IMR-90 (cell line): ENCODE data around the gene HOXA3. TPM values are rescaled to one million over a fixed set of nuclear protein-coding genes. Genes with fewer than 3 reads are reported as not detected.

Experiments
- ATAC-seq: fragments of 200-7000 bp; cut with Tn5 transposase; 2 replicates; pipeline ENCODE4 v1.9.1; 2020; ENCODE audit warnings: low read depth, mild to moderate bottlenecking, moderate library complexity
- BruUV-seq: library from RNA; stranded (reverse); fragments of 400-500 nt; replicated peaks from 2 replicates; lab custom pipeline; 2021; lab: Mats Ljungman, UMichigan
- CTCF ChIA-PET: fragments of 300-600 bp; formaldehyde crosslinking; extraction: SDS; loops from one replicate; lab custom pipeline; 2021; ENCODE audit warnings: antibody characterized with exemption; lab: Yijun Ruan, JAX
- POLR2A ChIA-PET: fragments of 300-600 bp; sonication (Branson Sonifier 250); formaldehyde crosslinking; loops from one replicate; lab custom pipeline; 2022; ENCODE audit warnings: antibody characterized with exemption; ENCODE audit not compliant: unreplicated experiment; lab: Charles Lee
- DNase-seq: peaks from one replicate; pipeline ENCODE4 v3.0.0; 2013
- H2AFZ ChIP-seq: replicated peaks from 2 replicates; pipeline ENCODE3; 2013; ENCODE audit warnings: low read length, mild to moderate bottlenecking; ENCODE audit not compliant: poor library complexity
- H2AK5ac ChIP-seq: 2 replicates; pipeline ENCODE4 v1.6.1; 2013; ENCODE audit warnings: low read depth, low read length, inconsistent platforms
- H2AK9ac ChIP-seq: replicated peaks from 2 replicates; pipeline ENCODE3; 2013; ENCODE audit warnings: mild to moderate bottlenecking, low read depth, low read length, moderate library complexity; ENCODE audit not compliant: poor library complexity
- H2BK120ac ChIP-seq: 2 replicates; pipeline ENCODE4 v1.6.1; 2013; ENCODE audit warnings: low read depth, low read length, inconsistent platforms
- H2BK15ac ChIP-seq: 3 replicates; pipeline ENCODE4 v1.6.1; 2013; ENCODE audit warnings: low read depth, low read length, inconsistent platforms
- H2BK20ac ChIP-seq: 2 replicates; pipeline ENCODE4 v1.6.1; 2013; ENCODE audit warnings: low read depth, mild to moderate bottlenecking, inconsistent platforms, low read length, moderate library complexity
- H2BK5ac ChIP-seq: 2 replicates; pipeline ENCODE4 v1.6.1; 2013; ENCODE audit warnings: mild to moderate bottlenecking, low read depth, low read length, inconsistent platforms; ENCODE audit not compliant: poor library complexity, severe bottlenecking
- H3K14ac ChIP-seq: replicated peaks from 2 replicates; pipeline ENCODE4 v1.6.1; 2013; ENCODE audit warnings: low read depth, low read length, inconsistent platforms
- H3K18ac ChIP-seq: 2 replicates; pipeline ENCODE4 v1.6.1; 2013; ENCODE audit warnings: low read depth, low read length, control low read depth
- H3K23ac ChIP-seq: 2 replicates; pipeline ENCODE4 v1.6.1; 2013; ENCODE audit warnings: low read depth, low read length, inconsistent platforms
- H3K27ac ChIP-seq: 2 replicates; pipeline ENCODE4 v1.5.1; 2013; ENCODE audit warnings: mild to moderate bottlenecking, control low read depth, low read length; ENCODE audit not compliant: insufficient read depth
- H3K27me3 ChIP-seq: 2 replicates; pipeline ENCODE4 v1.6.1; 2013; ENCODE audit warnings: low read length; ENCODE audit not compliant: control insufficient read depth, insufficient read depth
- H3K36me3 ChIP-seq: 2 replicates; pipeline ENCODE4 v1.6.1; 2013; ENCODE audit warnings: low read length, mixed read lengths; ENCODE audit not compliant: control insufficient read depth, insufficient read depth
- H3K4ac ChIP-seq: 2 replicates; pipeline ENCODE4 v1.6.1; 2013; ENCODE audit warnings: low read depth, low read length, inconsistent platforms
- H3K4me1 ChIP-seq: 2 replicates; pipeline ENCODE4 v1.6.1; 2013; ENCODE audit warnings: low read length, mixed read lengths; ENCODE audit not compliant: control insufficient read depth, insufficient read depth
- H3K4me2 ChIP-seq: 2 replicates; pipeline ENCODE4 v1.6.1; 2013; ENCODE audit warnings: low read depth, mild to moderate bottlenecking, control low read depth, low read length, moderate library complexity
- H3K4me3 ChIP-seq: 2 replicates; pipeline ENCODE4 v1.5.1; 2013; ENCODE audit warnings: low read depth, mild to moderate bottlenecking, control low read depth, low read length, moderate library complexity; ENCODE audit not compliant: insufficient read depth
- H3K56ac ChIP-seq: 2 replicates; pipeline ENCODE4 v1.6.1; 2013; ENCODE audit warnings: low read length, inconsistent platforms; ENCODE audit not compliant: insufficient read depth; ENCODE audit errors: extremely low read depth
- H3K79me1 ChIP-seq, 2 experiments: 2 replicates each; pipeline ENCODE4 v1.6.1; 2013; ENCODE audit warnings: low read length in 2 of 2, inconsistent platforms in 1 of 2, low read depth in 1 of 2
- H3K9ac ChIP-seq: 2 replicates; pipeline ENCODE4 v1.6.1; 2013; ENCODE audit warnings: low read depth, low read length, control low read depth
- H3K9me1 ChIP-seq: 2 replicates; pipeline ENCODE4 v1.6.1; 2013; ENCODE audit warnings: low read length, inconsistent platforms; ENCODE audit not compliant: insufficient read depth
- H3K9me3 ChIP-seq: 2 replicates; pipeline ENCODE4 v1.6.1; 2013; ENCODE audit warnings: low read length; ENCODE audit not compliant: control insufficient read depth, insufficient read depth
- H4K20me1 ChIP-seq: 2 replicates; pipeline ENCODE4 v1.6.1; 2013; ENCODE audit warnings: low read length, inconsistent platforms; ENCODE audit not compliant: insufficient read depth
- H4K5ac ChIP-seq: 2 replicates; pipeline ENCODE4 v1.6.1; 2013; ENCODE audit warnings: mild to moderate bottlenecking, low read depth, low read length, control low read depth
- H4K8ac ChIP-seq, 2 experiments: 2 replicates each; pipeline ENCODE4 v1.6.1; 2013; ENCODE audit warnings: low read depth in 2 of 2, low read length in 2 of 2, control low read depth in 1 of 2, inconsistent platforms in 1 of 2
- H4K91ac ChIP-seq: 2 replicates; pipeline ENCODE4 v1.6.1; 2013; ENCODE audit warnings: low read depth, low read length, inconsistent platforms; ENCODE audit not compliant: insufficient read depth
- BHLHE40 ChIP-seq: fragments of 150-350 bp; IDR thresholded peaks from 2 replicates; pipeline ENCODE4 v1.6.1; 2016; ENCODE audit warnings: mild to moderate bottlenecking, low read depth, low read length
- CEBPB ChIP-seq: IDR thresholded peaks from 2 replicates; pipeline ENCODE4 v1.6.1; 2012; ENCODE audit warnings: low read depth, low read length, improper control_type of control experiment
- CHD1 ChIP-seq: IDR thresholded peaks from 2 replicates; pipeline ENCODE4 v1.6.1; 2012; ENCODE audit warnings: low read depth, low read length, improper control_type of control experiment
- ELK1 ChIP-seq: fragments of 150-350 bp; IDR thresholded peaks from 2 replicates; pipeline ENCODE4 v1.6.1; 2016; ENCODE audit warnings: low read depth, mild to moderate bottlenecking, low read length, moderate library complexity, borderline replicate concordance
- FOS ChIP-seq: fragments of 150-350 bp; IDR thresholded peaks from 2 replicates; pipeline ENCODE4 v1.6.1; 2016; ENCODE audit warnings: low read depth, low read length
- MAFK ChIP-seq: IDR thresholded peaks from 2 replicates; pipeline ENCODE4 v1.6.1; 2012; ENCODE audit warnings: low read depth, low read length, improper control_type of control experiment
- MAZ ChIP-seq: IDR thresholded peaks from 2 replicates; pipeline ENCODE4 v1.6.1; 2012; ENCODE audit warnings: low read depth, mild to moderate bottlenecking, low read length, improper control_type of control experiment, moderate library complexity, borderline replicate concordance
- MXI1 ChIP-seq: IDR thresholded peaks from 2 replicates; pipeline ENCODE4 v1.6.1; 2012; ENCODE audit warnings: low read depth, mild to moderate bottlenecking, low read length, moderate library complexity, borderline replicate concordance
- NFE2L2 ChIP-seq: fragments of 150-350 bp; IDR thresholded peaks from 2 replicates; pipeline ENCODE4 v1.6.1; 2016; ENCODE audit warnings: low read depth, mild to moderate bottlenecking, low read length
- POLR2A ChIP-seq: IDR thresholded peaks from 2 replicates; pipeline ENCODE4 v1.6.1; 2012; ENCODE audit warnings: mild to moderate bottlenecking, low read depth, low read length
- RAD21 ChIP-seq: IDR thresholded peaks from 2 replicates; pipeline ENCODE4 v1.6.1; 2012; ENCODE audit warnings: low read length, improper control_type of control experiment
- RCOR1 ChIP-seq: IDR thresholded peaks from 2 replicates; pipeline ENCODE4 v1.6.1; 2012; ENCODE audit warnings: mild to moderate bottlenecking, low read length, improper control_type of control experiment; ENCODE audit not compliant: insufficient replicate concordance
- RFX5 ChIP-seq: IDR thresholded peaks from 2 replicates; pipeline ENCODE4 v1.8.0; 2012; ENCODE audit warnings: low read depth, mild to moderate bottlenecking, low read length, moderate library complexity
- SMC3 ChIP-seq: fragments of 150-350 bp; IDR thresholded peaks from 2 replicates; pipeline ENCODE4 v1.6.1; 2016; ENCODE audit warnings: low read depth, mild to moderate bottlenecking, antibody characterized with exemption, low read length, moderate library complexity
- USF2 ChIP-seq: fragments of 150-350 bp; IDR thresholded peaks from 2 replicates; pipeline ENCODE4 v1.6.1; 2017; ENCODE audit warnings: mild to moderate bottlenecking, antibody characterized with exemption, low read length, low read depth
- WGBS, 2 experiments: methylation state at CpG; one replicate each; pipeline versions ENCODE4 v1.1.5 to v1.1.7; 2013; ENCODE audit warnings: missing lambda C conversion rate in 2 of 2; ENCODE audit not compliant: insufficient read length in 1 of 2; ENCODE audit errors: extremely low coverage in 2 of 2; 5-methylcytosine and 5-hydroxymethylcytosine counted together
- dilution Hi-C: fragments of 300-500 bp; cut with HindIII; formaldehyde crosslinking; loops from one replicate; pipeline ENCODE4 v1.14.3; 2018; ENCODE audit warnings: low sequenced_read_pairs; ENCODE audit not compliant: unreplicated experiment
- in situ Hi-C: fragments of 300-500 bp; cut with MboI; formaldehyde crosslinking; loops from 3 replicates; pipeline ENCODE4 v1.14.3; 2019; ENCODE audit warnings: low sequenced_read_pairs, inconsistent platforms, mixed read lengths
- intact Hi-C: fragments of 100-400 bp; cut with micrococcal nuclease; formaldehyde crosslinking; loops from 2 replicates; pipeline ENCODE4 v1.10.0; 2022
- polyA plus RNA-seq, 3 experiments: library from polyadenylated mRNA; depleted of rRNA; stranded (reverse); fragments of >200 nt; gene quantifications; 2 replicates each; pipeline ENCODE4 v1.2.3, GENCODE V29; 2012; ENCODE audit warnings: low replicate concordance in 1 of 3
- total RNA-seq: library from RNA; depleted of rRNA; stranded (reverse); fragments of >200 nt; gene quantifications from 2 replicates; pipeline ENCODE4 v1.2.3, GENCODE V29; 2012

The HOXA3 gene
- total and polyA plus RNA-seq, 2 of the 4 experiments (the other 2 are of a cell fraction), result 0.90 to 5.4 TPM

- H3K14ac ChIP-seq, result peak within 1 kb of the TSS; percentile 95
- POLR2A ChIA-PET, result interaction anchor here (1.3 kb wide), 1 partner anchor 35 kb away, joined by 5 read pairs; no protein-coding TSS in a partner anchor
- TF ChIP-seq USF2 (peak; percentile 90), MAFK (no peak), MAZ (peak; percentile 92), POLR2A (peak; percentile 89), RAD21 (peak; percentile 95), CHD1 (no peak), MXI1 (peak; percentile 58; the same call in 1 of the 2 replicates), CEBPB (peak; percentile 98), SMC3 (peak; percentile 75), NFE2L2 (no peak), RCOR1 (no peak), ELK1 (no peak), RFX5 (no peak), BHLHE40 (peak; percentile 95), FOS (peak; percentile 35; the same call in 1 of the 2 replicates)
Measured at GRCh38 chr7:27143023-27143949, 9.1 kb downstream of the HOXA3 start, which contains the start of gene HOXA5. Gene HOXA5, minus strand, starts transcription at chr7:27143681. Its CDS starts 74 bp downstream, at chr7:27143607.

More at GRCh38 chr7:27143023-27143949, 9.1 kb downstream of the HOXA3 start, which contains the start of gene HOXA5:
- dilution Hi-C loops, result no loop called here
- H2BK120ac ChIP-seq, result peak within 1 kb of the TSS; percentile 81
- H4K8ac ChIP-seq, result peak within 1 kb of the TSS; percentile 58 to 84
- peak; percentile 64 for ATAC-seq
- peak within 1 kb of the TSS; percentile 3; the same call in 1 of the 2 replicates for H2BK20ac ChIP-seq
- H3K23ac ChIP-seq, result peak within 1 kb of the TSS; percentile 92
- CTCF ChIA-PET, result interaction anchor here (0.7 to 2.0 kb wide), 23 partner anchors 11 to 777 kb away, joined by 3 to 9 read pairs (median 4); no protein-coding TSS in a partner anchor
- peak within 1 kb of the TSS; percentile 94 for H3K4me2 ChIP-seq
- H3K4me3 ChIP-seq, result peak within 1 kb of the TSS; percentile 93
- peak within 1 kb of the TSS; percentile 89 for H2BK5ac ChIP-seq
- BruUV-seq, result TSS peak; percentile 81
- peaks cover 16% of the 10 kb centered on the region for H3K4me1 ChIP-seq
- peak within 1 kb of the TSS; percentile 80 for H3K4ac ChIP-seq
- H3K27me3 ChIP-seq, result no peaks in the 10 kb centered on the region
- H3K27ac ChIP-seq, result peak within 1 kb of the TSS; percentile 93
- peaks cover 9% of the 10 kb centered on the region for H3K36me3 ChIP-seq
- H4K20me1 ChIP-seq, result no peaks in the 10 kb centered on the region
- peak within 1 kb of the TSS; percentile 90 for H2AFZ ChIP-seq
- H3K9me3 ChIP-seq, result no peaks in the 10 kb centered on the region
- H3K79me1 ChIP-seq, result peaks cover 9 to 38% of the 10 kb centered on the region in 2 experiments; a peak in 3 of 4 replicates
- H2BK15ac ChIP-seq, result peak within 1 kb of the TSS; percentile 33; the same call in 2 of the 3 replicates
- intact Hi-C loops, result loop anchor here (1.0 to 5.0 kb wide), 4 partner anchors 457 to 1281 kb away; no protein-coding TSS in a partner anchor
- in situ Hi-C loops, result loop anchor here (5.0 to 10.0 kb wide), 3 partner anchors 41 to 948 kb away; partner anchors contain the start of gene HOXA2
- 0 out of 2 replicates have a peak within 1 kb of the TSS, but pooled peaks have one; percentile 5 for H2AK5ac ChIP-seq
- peak within 1 kb of the TSS; percentile 92 for H3K56ac ChIP-seq
- H3K9ac ChIP-seq, result peak within 1 kb of the TSS; percentile 89
- 0% methylated on average over 55 of the region's 86 CpGs; no CpG with 5 or more reads in 1 of the 2 experiments for WGBS, 2 experiments
- DNase-seq, result peak; percentile 100
- H2AK9ac ChIP-seq, result peak within 1 kb of the TSS; percentile 82
- H4K5ac ChIP-seq, result peak within 1 kb of the TSS; percentile 76
- H3K9me1 ChIP-seq, result no peaks in the 10 kb centered on the region
- H3K18ac ChIP-seq, result peak within 1 kb of the TSS; percentile 93
- H4K91ac ChIP-seq, result peak within 1 kb of the TSS; percentile 76
